HCT116 (cell line): ENCODE measurements around the gene CEP170B. TPM values are rescaled to one million over a fixed set of nuclear protein-coding genes. Genes with fewer than 3 reads are reported as not detected.

Experiments
- ATAC-seq: fragments of 200-7000 bp; cut with Tn5 transposase; 2 replicates; pipeline ENCODE4 v1.9.1; 2020; ENCODE audit warnings: mild to moderate bottlenecking, moderate library complexity
- BruUV-seq: library from RNA; stranded (reverse); fragments of 400-500 nt; replicated peaks from 2 replicates; lab custom pipeline; 2021; lab: Mats Ljungman, UMichigan
- CTCF ChIA-PET: fragments of 300-600 bp; sonication (Branson Sonifier 250); formaldehyde crosslinking; loops from one replicate; lab custom pipeline; 2021; ENCODE audit warnings: antibody characterized with exemption; lab: Charles Lee
- POLR2A ChIA-PET: fragments of 300-600, 350-600 bp; sonication (Branson Sonifier 250); formaldehyde crosslinking; loops from one replicate; lab custom pipeline; 2021; ENCODE audit warnings: antibody characterized with exemption; lab: Charles Lee
- RAD21 ChIA-PET, 2 experiments: fragments of 300-600 bp; sonication (Branson Sonifier 250); formaldehyde crosslinking; loops; one replicate each; lab custom pipeline; 2023; ENCODE audit warnings: low total read pairs in 2 of 2; ENCODE audit not compliant: uncharacterized antibody in 2 of 2, unreplicated experiment in 2 of 2, low non-redundant PET in 1 of 2; lab: Charles Lee
- DNase-seq: peaks from one replicate; pipeline ENCODE4 v3.0.0-alpha.2; 2010; ENCODE audit warnings: low read depth, low spot score
- H2AFZ ChIP-seq: fragments of 200-600 bp; shearing (Covaris generic), sonication (generic); 2 replicates; pipeline ENCODE4 v1.6.1; 2017; ENCODE audit warnings: low read depth, mixed run types, mixed read lengths, antibody characterized with exemption, low read length; ENCODE audit not compliant: poor library complexity, severe bottlenecking
- H3K27ac ChIP-seq: 2 replicates; pipeline ENCODE4 v1.5.1; 2012; ENCODE audit warnings: low read depth, low read length
- H3K27me3 ChIP-seq: fragments of 200-600 bp; sonication (generic); 2 replicates; pipeline ENCODE4 v1.6.1; 2016; ENCODE audit warnings: mixed run types, low read length, mixed read lengths; ENCODE audit not compliant: insufficient read depth
- H3K36me3 ChIP-seq, 2 experiments: fragments of 200-500 bp in 1 of 2; fragments of 200-600 bp in 1 of 2; sonication (Bioruptor generic) in 1 of 2; sonication (generic) in 1 of 2; 2 replicates each; pipeline versions ENCODE4 v1.5.1 to v1.6.1; 2014 to 2016; ENCODE audit warnings: low read length in 2 of 2, inconsistent platforms in 1 of 2, mixed read lengths in 1 of 2, mixed run types in 1 of 2; ENCODE audit not compliant: insufficient read depth in 2 of 2, control insufficient read depth in 1 of 2
- H3K4me1 ChIP-seq, 2 experiments: fragments of 200-600 bp in 1 of 2; sonication (generic) in 1 of 2; 2 replicates each; pipeline versions ENCODE4 v1.5.1 to v1.6.1; 2012 to 2017; ENCODE audit warnings: low read length in 2 of 2, inconsistent platforms in 1 of 2, mild to moderate bottlenecking in 1 of 2, mixed read lengths in 1 of 2, mixed run types in 1 of 2, moderate library complexity in 1 of 2; ENCODE audit not compliant: insufficient read depth in 2 of 2, control insufficient read depth in 1 of 2
- H3K4me2 ChIP-seq: fragments of 200-600 bp; sonication (generic); 2 replicates; pipeline ENCODE4 v1.6.1; 2017; ENCODE audit warnings: mixed run types, low read length, mixed read lengths
- H3K4me3 ChIP-seq, 2 experiments: fragments of 200-600 bp in 1 of 2; sonication (generic) in 1 of 2; replicated peaks in 1 of 2; 2 replicates each; pipeline ENCODE4 v1.5.1; 2011 to 2016; ENCODE audit warnings: low read length in 2 of 2, control low read depth in 1 of 2, low read depth in 1 of 2, mild to moderate bottlenecking in 1 of 2, mixed read lengths in 1 of 2, mixed run types in 1 of 2
- H3K79me2 ChIP-seq: fragments of 200-600 bp; sonication (generic); 2 replicates; pipeline ENCODE4 v1.6.1; 2017; ENCODE audit warnings: mild to moderate bottlenecking, mixed run types, low read length, moderate library complexity, mixed read lengths; ENCODE audit not compliant: insufficient read depth
- H3K9ac ChIP-seq: fragments of 200-600 bp; sonication (generic); 2 replicates; pipeline ENCODE4 v1.6.1; 2016; ENCODE audit warnings: low read length, mixed read lengths
- H3K9me2 ChIP-seq: fragments of 200-600 bp; sonication (generic), shearing (Covaris generic); 2 replicates; pipeline ENCODE4 v1.6.1; 2017; ENCODE audit warnings: mixed run types, mild to moderate bottlenecking, moderate library complexity; ENCODE audit not compliant: insufficient read depth
- H3K9me3 ChIP-seq, 2 experiments: fragments of 200-500 bp in 1 of 2; fragments of 200-600 bp in 1 of 2; sonication (Bioruptor generic) in 1 of 2; sonication (generic) in 1 of 2; 2 replicates each; pipeline ENCODE4 v1.6.1; 2014 to 2017; ENCODE audit warnings: low read length in 2 of 2, mixed read lengths in 2 of 2, inconsistent platforms in 1 of 2, low read depth in 1 of 2, mild to moderate bottlenecking in 1 of 2, mixed run types in 1 of 2, moderate library complexity in 1 of 2; ENCODE audit not compliant: control insufficient read depth in 1 of 2, insufficient read depth in 1 of 2
- H4K20me1 ChIP-seq: fragments of 200-600 bp; sonication (generic), shearing (Covaris generic); 2 replicates; pipeline ENCODE4 v1.6.1; 2017; ENCODE audit warnings: mixed run types, mild to moderate bottlenecking, moderate library complexity; ENCODE audit not compliant: insufficient read depth
- EZH2phosphoT487 ChIP-seq: fragments of 200-600 bp; IDR thresholded peaks from 2 replicates; pipeline ENCODE4 v1.6.1; 2018; ENCODE audit warnings: antibody characterized with exemption, borderline replicate concordance
- RAD21 ChIP-seq: IDR thresholded peaks from 2 replicates; pipeline ENCODE4 v1.6.1; 2012; ENCODE audit warnings: low read depth, mild to moderate bottlenecking
- SIN3A ChIP-seq: IDR thresholded peaks from 2 replicates; pipeline ENCODE4 v1.6.1; 2012; ENCODE audit warnings: low read depth
- ZFX ChIP-seq: fragments of 450-650 bp; IDR thresholded peaks from 2 replicates; pipeline ENCODE4 v1.6.1; 2017
- intact Hi-C: fragments of 100-400 bp; cut with micrococcal nuclease; formaldehyde crosslinking; loops from 2 replicates; pipeline ENCODE4 v1.10.0; 2022
- total RNA-seq: library from RNA; stranded (reverse); gene quantifications from one replicate; pipeline ENCODE4 v1.2.1, GENCODE V29; 2021; ENCODE audit not compliant: unreplicated experiment
- TF ChIP-seq, protein P1 (sequence below): IDR thresholded peaks from 2 replicates; pipeline ENCODE4 v1.6.1; 2012; ENCODE audit warnings: low read depth

Gene CEP170B
- total RNA-seq, 1 experiment from 2014 or later: 45.9 TPM

DNA sequence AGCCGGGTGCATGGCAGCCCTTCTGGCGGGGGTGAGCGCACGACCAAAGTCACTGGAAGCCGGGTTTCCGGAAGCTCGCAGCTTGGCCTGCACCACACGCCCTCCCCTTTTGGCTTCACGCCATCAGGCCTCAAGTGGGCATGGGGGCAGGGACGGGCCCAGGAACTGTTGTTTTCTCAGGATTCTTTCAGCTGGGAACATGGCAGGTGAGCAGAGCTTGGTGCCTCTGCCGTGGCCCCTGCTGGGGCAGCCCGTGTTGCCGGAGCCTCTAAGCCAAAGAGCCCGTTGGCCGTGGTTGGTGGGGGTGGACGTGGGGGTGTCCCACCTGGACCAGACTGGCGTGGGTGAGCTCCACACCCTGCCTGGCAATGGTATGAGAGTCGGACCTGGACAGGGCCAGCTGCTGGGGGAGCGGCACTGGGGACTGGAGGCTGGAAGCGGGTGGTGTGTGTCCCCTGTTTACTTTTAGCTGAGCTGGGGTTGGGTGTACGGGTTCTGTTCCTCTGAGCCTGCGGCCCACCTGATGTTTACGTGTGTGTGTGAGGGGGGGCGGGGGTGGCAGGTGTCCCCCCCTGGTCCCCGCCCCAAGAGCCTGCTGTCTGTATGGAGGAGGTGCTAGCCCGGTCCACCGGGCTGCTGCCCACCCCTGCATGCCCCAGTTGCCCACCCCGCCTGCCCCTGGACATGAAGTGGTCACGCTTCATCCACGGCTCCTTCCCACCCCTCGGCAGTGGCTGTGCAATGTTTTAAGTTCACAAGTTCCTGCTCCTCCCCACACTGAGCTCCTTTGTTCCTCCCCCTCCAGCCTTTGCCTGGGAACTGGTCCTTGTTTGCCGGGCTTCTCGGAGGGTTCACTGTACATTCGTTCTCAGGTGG, 31.0 kb downstream of the CEP170B start:
- Histone ChIP-seq H3K9me3 (no peaks in the 10 kb centered on the region), H3K27ac (no peak overlapping the region), H3K4me1 (peaks cover 0 to 8% of the 10 kb centered on the region in 2 experiments; a peak in 1 of 4 replicates), H3K9ac (no peak overlapping the region), H2AFZ (no peak overlapping the region), H3K36me3 (0 out of 4 replicates have a peak, but pooled peaks cover 0 to 3% of the 10 kb centered on the region in 2 experiments), H4K20me1 (no peaks in the 10 kb centered on the region), H3K9me2 (no peaks in the 10 kb centered on the region), H3K4me2 (no peak overlapping the region), H3K4me3 (no peak overlapping the region), H3K79me2 (no peaks in the 10 kb centered on the region)
- ChIA-PET POLR2A (no interaction called here), CTCF (interaction anchor here (0.6 to 1.6 kb wide), 4 partner anchors 15 to 474 kb away, joined by 3 to 4 read pairs (median 4); no protein-coding TSS in a partner anchor), RAD21 (interaction anchor here in 1 of 2 experiments (0.7 to 1.4 kb wide), 3 partner anchors 69 to 77 kb away, joined by 3 to 4 read pairs (median 3); no protein-coding TSS in a partner anchor)
- no peak for DNase-seq
- intact Hi-C loops: loop anchor here (1.0 to 2.0 kb wide), 2 partner anchors 77 to 149 kb away; no protein-coding TSS in a partner anchor
- BruUV-seq: TSS peak; percentile 43
- peak; percentile 28 for ATAC-seq
- TF ChIP-seq, protein P1, sequence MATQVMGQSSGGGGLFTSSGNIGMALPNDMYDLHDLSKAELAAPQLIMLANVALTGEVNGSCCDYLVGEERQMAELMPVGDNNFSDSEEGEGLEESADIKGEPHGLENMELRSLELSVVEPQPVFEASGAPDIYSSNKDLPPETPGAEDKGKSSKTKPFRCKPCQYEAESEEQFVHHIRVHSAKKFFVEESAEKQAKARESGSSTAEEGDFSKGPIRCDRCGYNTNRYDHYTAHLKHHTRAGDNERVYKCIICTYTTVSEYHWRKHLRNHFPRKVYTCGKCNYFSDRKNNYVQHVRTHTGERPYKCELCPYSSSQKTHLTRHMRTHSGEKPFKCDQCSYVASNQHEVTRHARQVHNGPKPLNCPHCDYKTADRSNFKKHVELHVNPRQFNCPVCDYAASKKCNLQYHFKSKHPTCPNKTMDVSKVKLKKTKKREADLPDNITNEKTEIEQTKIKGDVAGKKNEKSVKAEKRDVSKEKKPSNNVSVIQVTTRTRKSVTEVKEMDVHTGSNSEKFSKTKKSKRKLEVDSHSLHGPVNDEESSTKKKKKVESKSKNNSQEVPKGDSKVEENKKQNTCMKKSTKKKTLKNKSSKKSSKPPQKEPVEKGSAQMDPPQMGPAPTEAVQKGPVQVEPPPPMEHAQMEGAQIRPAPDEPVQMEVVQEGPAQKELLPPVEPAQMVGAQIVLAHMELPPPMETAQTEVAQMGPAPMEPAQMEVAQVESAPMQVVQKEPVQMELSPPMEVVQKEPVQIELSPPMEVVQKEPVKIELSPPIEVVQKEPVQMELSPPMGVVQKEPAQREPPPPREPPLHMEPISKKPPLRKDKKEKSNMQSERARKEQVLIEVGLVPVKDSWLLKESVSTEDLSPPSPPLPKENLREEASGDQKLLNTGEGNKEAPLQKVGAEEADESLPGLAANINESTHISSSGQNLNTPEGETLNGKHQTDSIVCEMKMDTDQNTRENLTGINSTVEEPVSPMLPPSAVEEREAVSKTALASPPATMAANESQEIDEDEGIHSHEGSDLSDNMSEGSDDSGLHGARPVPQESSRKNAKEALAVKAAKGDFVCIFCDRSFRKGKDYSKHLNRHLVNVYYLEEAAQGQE: no peak
- TF ChIP-seq ZFX: no peak
- TF ChIP-seq SIN3A: no peak
- no peak for TF ChIP-seq RAD21
- no peak for TF ChIP-seq EZH2phosphoT487
- TF ChIP-seq, all 23 proteins: peak for 0
- no peaks in the 10 kb centered on the region for H3K27me3 ChIP-seq
